Fibroblast of skin of scalp (primary cell): ENCODE measurements around the gene BACH2.

Source experiments
- DNase-seq: peaks from one replicate; pipeline ENCODE4 v3.0.0-alpha.2; 2013

The BACH2 gene

DNA sequence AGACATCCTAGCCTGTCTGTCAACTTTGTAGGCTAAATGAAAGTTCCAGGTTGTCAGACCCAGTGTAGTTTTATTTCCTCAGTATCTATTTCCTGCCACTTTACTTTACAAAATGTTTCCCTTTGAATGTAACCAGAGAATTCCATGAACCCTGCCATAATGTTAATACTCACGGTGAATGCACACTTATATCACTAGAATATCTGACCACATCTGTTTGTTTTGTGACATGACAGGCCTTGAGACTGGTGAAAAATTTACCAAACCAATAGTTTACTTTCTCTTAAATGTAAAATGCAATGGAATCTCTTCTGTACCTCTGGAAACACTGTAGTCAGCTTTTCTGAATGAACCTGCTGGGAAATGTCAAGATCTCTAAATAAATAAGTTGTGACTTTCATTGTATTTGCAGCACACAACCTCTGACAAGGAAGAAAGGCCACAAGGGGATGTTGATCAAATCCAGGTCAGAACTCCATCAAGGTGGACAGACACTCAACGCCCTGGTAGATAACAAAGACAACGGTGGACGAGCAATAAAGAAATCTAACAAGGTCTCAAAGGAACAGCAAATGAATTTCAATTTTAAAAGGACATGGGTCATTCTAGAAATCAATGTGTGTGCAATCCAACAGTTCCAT is 59.2 kb downstream of the BACH2 start:
- DNase-seq = no peak

DNA sequence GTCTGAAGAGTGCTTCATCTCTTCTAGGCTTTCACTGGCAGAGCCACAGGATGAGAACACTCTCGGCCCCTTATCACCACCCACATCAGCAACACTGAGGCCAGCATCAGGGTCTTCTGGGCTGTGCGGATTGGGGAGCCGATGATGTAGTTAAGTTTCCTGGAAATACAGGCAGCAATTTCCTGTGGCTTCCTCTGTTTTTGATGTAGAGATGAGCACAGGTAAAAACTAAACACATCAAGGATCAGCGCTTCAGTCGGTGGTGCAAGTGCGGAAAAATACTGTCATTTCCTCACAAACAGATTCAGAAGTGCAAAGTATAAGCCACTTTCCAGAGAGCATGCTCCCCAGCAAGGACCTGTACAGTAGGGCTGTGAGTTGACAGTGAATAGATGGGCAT is 62.6 kb downstream of the BACH2 start:
- DNase-seq = no peak

DNA sequence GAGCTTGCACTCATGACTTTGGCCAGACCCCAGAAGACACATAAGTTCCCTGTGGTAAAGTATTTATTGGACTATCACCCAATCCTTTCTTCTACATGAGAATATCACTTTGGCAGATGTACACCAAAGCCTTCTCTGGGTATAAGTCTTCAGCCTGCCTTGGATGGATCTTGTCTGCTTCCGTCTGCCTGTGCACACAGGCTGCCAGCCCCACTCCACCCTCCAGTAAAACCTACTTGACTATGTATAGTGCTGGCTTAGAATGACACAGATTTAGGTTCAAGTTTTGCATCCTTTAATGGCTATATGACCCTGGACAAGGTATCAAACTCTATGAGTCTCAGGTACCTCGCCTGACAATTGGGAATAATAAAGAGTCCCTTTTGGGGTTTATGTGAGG is 63.4 kb downstream of the BACH2 start:
- DNase-seq = no peak

DNA sequence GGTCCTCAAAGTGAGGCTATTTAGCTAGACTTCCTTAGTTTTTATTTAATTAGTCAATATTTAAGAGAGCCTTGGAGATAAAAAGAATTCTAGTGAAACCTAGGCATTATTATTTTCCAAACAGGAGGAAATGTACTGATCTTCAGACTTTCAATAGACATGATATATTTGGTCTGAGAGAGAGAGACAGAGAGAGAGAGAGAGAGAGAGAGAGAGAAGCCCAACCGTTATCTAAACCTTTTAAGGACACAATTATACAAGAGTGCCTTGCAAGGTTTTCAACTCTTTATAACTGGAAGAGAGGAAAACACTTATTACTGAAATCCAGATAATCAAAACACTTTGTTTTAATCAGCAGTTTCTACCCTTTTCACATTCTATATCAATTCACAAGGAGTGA is 64.8 kb downstream of the BACH2 start:
- no peak for DNase-seq

DNA sequence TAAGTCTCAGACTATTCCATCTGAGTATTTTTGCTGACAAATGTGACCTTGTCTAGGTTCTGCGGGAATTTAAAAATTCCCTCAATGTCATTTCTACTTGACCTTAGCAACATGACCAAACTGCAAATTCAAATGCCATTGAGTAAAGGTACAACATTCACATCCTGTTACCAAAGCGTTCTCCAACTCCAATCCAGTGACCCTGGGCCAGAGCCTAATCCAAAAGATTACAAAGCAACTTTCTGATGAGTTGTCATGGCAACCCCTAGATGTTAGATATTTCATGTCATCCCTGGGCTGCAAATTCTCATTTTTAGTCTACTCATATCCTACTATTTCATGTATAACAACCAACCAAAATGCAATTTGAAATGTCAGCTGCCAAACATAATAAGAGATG is 65.3 kb downstream of the BACH2 start:
- no peak for DNase-seq

DNA sequence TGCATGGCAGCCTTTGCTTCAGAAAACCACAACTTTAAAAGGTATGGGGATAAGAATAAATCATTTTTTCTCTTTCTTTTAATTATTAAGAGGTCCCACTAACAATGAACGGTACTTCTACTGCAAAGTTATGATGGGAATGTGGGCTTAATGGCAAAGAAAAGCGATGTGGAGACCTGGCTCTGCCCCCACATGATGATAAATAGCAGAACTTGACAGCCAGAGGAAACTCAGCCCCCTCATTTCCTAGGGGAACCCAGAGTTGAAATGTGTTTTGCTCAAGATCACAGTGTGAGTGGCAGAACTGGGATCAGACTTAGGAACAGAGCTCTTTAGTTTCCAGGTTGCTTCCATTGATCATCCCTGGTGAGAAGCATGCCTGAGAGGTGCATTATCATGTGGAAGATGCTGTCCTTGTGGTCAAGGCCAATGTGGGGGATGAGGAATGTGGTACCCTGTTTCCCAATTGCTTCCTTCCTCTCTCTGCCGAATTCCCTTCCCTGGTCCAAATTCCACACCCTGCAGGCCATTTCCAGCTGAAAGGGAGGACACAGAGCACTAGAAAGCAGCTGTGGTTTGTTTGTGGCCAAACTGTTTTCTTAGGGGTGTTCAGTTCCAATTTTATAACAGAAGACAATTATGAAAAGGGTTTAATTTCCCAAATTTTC is 66.0 kb downstream of the BACH2 start:
- no peak for DNase-seq

DNA sequence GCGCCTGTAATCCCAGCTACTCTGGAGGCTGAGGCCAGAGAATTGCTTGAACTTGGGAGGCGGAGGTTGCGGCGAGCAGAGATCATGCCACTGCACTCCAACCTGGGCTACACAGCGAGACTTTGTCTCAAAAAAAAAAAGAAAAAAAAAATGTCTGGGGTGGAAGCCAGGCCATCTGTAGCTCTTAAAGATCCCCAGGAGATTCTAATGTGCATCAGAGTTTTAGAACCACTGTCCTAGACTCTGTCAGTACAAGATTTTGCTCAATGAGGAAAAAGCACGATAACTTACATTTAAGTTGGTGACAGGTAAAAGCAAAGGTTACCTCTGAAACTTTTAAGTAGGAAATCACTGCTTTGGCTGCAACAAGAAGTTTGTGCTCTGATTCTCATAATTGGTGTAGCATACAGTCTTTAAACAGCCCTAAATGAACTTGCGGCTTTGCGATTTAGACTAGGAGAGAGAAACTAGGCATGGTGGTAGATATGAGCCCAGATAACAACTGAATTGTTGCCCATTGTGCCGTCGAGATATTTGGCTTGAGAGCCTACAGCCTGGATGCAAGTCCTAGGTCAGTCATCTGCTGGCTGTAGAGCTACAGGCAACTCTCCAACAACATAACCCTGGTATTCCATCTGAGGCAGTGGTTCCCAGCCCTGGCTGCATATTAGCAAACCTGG is 67.2 kb downstream of the BACH2 start:
- no peak for DNase-seq

DNA sequence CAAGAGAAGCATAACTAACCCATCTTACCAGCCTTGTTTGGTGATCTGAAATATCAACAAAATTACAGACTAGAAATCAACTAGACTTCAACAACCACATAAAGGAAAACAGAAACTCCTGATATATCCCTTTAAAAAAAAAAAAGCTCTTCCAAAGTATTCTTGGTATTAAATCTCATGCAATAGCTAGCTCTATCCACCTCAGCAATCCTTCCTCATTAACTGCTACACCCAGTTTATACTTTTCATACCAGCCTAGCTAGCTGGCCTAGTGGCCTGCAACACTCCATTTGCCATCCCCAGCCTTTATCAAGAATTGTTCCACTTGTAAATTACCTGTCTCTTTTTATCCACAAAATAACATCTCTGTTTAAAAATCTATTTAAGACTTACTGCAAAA is 69.0 kb downstream of the BACH2 start:
- peak; percentile 55 for DNase-seq

DNA sequence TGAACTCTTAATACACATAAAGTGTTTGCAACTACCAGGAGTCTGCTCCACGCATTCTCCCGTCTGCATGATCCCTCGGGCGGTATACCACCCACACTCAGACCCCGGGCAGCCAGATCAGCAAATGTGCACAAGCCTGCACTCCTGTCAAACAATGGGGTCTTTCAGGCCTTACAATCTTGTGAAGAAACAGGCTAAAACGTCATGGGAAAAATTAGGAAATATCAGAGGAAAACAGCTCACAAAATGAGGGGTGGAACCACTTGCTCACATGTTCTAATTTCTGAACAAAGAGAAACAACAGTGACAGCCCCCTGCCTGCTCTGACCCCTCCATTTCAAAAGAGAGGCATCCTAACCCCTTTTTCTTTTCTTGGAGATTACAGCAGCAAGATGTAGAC is 69.4 kb downstream of the BACH2 start:
- DNase-seq = no peak

DNA sequence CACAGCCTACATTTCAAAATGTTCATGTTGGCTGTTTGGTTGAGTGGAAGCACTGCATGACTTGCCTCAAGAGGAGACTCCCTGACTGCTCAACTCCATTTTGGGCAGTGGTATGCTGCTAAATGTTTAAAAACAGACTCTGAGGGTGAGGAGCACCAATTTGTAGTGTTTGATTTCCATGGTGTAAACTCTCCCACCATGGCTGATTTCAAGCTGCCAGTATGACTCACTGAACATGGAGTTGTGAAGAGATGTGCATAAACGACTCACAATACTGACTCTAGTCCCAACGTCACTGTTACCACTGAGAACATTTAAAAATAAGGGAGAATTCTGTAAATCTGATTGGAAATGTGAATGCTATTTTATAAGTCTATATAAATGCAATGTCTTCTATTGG is 70.4 kb downstream of the BACH2 start:
- DNase-seq = peak; percentile 45

DNA sequence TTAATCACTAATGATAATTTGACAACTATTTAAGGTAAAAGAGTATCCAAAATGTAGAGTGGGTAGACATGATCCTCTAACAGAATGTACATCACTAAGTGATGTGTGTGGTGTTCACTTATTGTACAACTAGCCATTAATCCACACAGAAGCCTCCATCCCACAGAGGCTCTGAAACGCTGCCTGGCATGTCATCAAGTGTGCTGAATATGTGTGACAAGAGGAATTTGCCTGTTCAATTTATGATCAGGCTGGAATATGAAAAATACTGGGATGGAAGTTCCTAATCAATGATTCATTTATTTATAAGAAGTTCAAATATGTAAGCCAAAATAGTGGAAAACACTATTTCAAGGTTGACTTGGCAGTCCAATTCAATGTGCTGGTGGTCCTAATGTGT is 72.4 kb downstream of the BACH2 start:
- no peak for DNase-seq

DNA sequence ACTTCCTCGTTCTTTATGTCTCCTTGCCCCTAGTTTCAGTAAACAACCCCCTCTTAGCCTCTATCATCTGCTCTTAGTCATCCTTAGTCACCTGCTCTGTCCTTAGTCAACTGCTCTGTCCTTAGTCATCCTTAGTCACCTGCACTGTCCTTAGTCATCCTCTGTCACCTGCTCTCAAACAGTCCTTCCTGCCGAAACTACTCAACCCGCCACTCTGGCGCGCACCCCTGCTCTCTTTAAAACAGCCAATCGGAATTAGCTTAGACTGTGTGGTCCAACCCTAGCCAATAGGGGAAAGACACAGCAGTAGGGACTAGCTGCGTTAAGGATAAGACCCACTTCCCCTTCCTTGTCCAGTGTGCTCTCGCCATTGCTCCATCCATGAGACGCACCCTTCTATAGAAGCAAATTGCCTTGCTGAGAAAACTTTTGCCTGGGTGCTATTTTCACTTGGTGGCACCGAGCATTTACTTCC is 73.9 kb downstream of the BACH2 start:
- no peak for DNase-seq

DNA sequence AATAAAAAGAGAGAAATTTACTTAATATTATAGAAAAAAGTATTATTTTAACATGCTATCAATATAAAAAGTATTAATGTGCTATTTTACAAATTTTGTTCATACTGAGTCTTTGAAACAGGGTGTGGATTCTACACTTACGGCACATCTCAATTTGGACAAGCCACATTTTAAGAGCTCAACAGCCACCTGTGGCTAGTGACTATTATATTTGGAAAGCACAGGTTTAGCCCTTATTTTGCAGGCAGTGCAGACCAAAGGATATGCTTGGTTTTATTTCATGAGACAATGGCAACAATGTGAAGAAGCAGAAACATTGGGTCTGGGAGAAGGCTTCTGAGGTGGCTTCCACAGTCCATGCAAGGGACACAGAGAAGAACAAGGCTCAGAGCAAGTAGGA is 74.6 kb downstream of the BACH2 start:
- no peak for DNase-seq

DNA sequence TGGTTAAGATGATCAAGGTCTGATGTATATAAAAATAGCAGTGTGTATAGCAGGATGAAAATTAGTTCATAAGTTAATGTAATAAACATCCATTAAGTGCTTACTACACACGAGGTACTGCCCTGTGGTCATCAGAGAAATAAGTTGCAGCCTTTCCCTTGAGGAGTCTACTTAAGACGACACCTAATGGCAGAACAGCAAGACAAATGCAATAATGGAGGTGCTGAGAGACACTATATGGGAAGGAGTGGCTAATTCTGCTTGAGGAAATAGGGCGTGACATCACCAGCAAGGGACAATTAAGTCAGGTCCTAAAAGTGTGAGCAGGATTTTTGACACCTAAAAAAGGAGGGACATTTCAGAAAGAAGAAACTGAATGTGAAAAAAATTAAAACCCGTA is 75.2 kb downstream of the BACH2 start:
- DNase-seq = no peak

DNA sequence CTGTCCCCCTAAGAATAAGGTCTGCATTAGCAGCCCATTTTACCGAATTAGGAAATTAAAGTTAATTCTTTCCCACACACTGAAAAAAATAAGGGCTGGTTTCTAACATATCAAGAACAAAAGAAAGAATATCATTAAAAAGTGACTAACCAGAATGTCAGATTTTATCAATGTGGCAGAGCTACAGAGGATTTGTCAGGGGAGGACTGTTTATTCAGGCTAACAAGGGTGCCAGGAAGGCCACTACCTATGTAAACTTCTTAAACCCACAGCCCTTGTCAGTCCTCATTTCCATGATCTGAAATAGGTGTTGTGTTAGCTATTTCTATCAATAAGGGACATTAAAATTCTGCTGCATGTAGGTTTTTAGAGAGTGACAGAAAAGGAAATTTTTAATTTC is 76.4 kb downstream of the BACH2 start:
- no peak for DNase-seq

DNA sequence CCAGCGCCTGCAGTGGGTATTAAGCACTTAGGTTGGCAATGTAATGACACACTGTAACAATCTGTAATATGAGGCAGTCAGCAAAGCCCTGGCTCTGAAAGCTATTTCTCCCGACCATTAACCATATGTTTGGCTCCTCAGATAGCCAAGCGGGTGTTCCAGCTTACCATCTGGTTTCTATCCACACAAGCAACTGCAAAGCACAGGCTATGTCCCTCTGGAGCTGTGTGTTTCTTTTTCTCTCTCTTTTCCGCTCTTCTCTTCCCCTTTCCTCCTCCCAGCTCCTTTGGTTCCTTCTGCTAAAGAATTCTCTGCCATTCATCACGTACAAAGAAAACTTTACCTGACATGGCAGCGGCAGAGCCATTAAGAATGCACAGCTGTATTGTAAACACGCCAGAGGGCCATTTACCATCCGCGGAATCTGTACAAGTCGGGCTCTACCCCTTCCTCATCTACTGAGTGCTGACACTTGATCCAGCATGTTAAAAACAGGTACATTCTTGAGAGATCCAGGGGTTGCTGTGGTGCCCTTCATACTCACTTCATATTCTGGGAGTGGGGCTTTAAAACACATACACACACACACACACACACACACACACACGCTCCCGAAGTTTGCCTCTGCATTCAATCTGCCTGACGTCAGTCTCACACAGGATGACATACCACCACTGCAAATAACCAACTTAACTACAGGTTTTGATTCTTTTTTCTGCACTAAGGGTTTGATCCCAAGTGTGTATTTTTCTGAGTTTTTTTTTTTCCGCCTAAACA is 77.2 kb downstream of the BACH2 start:
- DNase-seq = peak; percentile 89

DNA sequence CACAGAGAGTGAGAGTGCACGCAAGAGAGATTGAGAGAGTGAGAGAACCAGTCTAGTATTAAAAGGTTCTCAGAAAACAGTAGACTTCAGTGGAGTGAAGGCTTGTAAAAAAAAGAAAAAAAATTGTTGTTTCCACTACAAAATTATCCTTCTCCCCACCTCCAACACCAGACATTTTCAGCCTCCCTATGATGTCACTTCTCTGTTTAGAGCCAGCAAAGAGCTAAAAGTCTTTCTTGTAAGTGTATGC is 77.8 kb downstream of the BACH2 start:
- no peak for DNase-seq

DNA sequence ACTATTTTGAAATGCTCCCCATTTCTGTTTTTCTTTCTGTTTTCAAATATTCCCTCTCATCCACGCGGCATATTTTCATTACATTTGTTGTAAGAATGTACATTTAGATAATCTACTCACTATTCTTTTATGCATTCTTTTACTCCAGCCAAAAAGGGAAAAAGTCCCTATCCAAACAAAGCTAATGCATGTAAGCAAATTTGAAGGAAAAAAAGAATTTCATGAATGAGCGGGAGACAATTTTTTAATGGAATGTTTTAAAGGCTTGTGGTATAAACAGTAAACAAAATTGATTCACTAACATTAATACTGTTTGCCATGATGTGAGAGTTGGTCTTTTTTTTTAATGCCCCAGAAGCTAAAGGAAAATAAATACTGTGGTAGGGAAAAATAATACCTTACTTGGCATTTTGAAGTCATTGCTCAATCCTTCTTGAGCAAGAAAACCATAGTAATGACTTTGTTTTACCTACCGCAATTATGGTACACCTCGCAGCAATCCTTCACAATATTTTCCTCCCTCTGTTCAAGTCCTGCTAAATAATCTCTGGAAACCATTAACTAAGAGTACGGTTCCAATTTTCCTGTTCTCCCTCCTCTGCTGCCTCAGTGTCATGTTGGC is 79.0 kb downstream of the BACH2 start:
- DNase-seq = peak; percentile 81

DNA sequence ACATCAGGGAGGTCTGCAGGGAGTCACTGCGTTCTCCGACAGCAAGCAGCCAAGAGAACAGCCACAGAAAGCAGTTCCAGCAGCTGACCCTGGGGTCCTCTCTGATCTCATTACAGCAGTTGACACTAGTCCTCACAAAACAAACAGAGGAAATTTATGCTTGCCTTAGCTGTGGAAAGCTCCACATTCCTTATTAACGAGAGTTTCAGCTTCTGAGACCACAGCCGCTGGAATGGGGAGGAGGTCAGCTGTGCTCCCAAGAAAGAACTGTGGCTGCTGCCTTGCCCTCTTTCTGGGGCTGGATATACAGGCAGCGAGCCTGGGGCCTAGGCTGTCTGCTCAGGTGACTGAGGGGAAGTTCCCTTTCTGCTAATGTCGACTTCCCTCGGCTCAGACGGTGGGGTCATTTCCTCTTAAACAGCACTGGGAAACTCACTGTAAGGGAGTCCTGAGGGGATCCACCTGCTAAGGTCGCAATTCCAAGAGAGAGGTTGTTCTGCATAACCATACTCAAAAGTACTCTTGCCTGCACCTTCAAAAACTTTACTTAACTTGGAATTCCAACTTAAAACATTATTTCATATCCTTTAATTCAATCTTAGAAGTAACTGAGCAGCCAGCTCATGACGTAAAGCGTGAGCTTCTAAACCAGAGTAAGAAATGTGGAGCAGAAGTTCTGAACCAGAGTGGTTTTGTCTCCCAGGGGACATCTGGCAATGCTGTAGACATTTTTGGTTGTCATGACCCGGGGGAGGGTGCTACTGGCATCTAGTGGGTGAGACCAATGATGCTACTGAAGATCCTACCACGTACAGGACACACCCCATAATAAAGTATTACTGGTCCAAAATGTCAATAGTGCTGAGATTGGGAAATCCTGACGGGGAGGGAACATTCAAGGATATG is 80.3 kb downstream of the BACH2 start:
- DNase-seq = peak; percentile 76

DNA sequence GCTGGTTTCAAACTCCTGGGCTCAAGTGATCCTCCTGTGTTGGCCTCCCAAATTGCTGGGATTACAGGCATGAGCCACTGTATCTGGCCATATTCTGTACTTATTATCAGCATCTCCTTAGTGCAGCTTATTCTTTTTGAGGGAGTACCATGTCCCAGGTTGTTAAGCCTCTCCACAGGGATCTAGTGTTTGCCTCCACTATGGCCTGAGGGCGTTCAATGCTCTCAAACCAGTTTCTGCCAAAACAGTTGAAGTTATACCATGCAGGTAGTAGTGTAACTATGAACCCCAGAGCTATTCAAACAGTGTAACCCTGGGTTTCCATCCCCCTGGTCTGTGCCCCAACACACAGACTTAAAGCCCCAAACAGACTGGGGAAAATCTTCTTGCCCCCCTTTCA is 81.7 kb downstream of the BACH2 start:
- DNase-seq = no peak

DNA sequence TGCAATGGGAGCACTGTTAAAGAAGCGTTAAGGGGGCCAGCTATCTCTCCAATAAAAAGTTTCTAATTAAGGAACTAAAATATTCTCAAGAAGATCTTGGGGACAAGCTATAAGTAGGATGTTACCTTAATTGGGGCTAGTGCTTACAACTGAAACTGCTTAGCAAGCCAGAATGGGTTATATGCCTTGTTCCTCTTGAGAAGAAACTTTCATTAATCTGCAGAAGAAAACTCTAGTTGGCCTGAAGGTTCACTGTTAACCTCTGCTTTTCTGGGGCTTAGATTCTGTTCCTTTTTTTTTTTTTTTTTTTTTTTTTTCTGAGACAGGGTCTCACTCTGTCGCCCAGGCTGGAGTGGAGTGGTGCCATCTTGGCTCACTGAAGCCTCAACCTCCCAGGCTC is 82.2 kb downstream of the BACH2 start:
- no peak for DNase-seq

DNA sequence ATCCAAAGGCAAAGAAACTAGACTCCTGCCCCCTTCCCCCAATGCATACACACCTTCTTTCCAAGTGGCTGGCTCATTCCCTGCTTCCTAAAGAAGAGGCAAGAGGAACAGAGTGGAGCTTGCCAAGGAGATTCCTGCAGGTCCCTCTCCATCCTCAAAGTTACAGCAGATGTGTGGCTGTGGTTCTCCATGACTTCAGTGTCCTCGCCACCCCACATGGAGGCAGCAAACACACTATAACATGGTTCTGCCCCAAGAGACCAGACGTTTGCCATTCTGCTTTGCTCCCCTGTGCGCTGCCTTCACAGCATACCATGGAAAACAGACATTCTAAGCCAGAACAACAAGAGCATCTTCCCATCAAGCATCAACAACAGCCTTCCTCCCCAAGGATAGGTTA is 84.4 kb downstream of the BACH2 start:
- no peak for DNase-seq
